Measurements from ENCODE around the gene FAM13B.

- no peak for TF ChIP-seq EP300 (IDR thresholded peaks at IDR 0.05)
- TF ChIP-seq CTCF (IDR thresholded peaks at IDR 0.05), result no peak
Measured at GRCh38 chr5:138037271-138037670, 4.4 kb upstream of the FAM13B start.

Measured in suprapubic skin (tissue), 3 donors.